GM19328 (cell line): ENCODE measurements around the gene KIF1B.
"Not testable (repeated sequence)": the region's sequence is repeated elsewhere in the genome, so short reads cannot be mapped to it uniquely, and the experiment has no call there.

Experiments
- ATAC-seq: cut with Tn5 transposase; IDR thresholded peaks from one replicate; pipeline ENCODE4 v1.9.1; 2021; ENCODE audit warnings: mild to moderate bottlenecking, moderate library complexity; ENCODE audit not compliant: unreplicated experiment

The KIF1B gene

GRCh38 chr1:10322821-10323220 is 112.5 kb downstream of the KIF1B start:
- no peak for ATAC-seq

GRCh38 chr1:10324627-10325026 is 114.3 kb downstream of the KIF1B start:
- no peak for ATAC-seq

GRCh38 chr1:10325521-10325920 is 115.2 kb downstream of the KIF1B start:
- ATAC-seq = no peak

DNA sequence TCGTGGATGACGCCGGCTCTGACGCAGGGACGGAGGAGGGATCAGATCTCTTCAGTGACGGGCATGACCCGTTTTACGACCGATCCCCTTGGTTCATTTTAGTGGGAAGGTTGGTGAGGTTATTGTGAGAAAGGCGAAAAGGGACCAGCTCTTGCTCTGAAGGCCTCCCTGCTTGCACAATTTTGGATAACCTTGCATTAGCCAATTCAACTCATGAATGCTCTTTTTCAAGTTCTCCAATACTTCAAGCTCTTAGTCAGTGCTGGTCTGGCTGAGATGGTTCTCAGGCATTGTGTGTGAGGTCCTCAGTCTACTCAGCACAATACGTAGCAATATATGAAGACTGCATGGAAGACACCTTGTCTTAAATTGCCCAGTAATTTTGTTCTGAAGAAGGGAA is 115.9 kb downstream of the KIF1B start:
- no peak for ATAC-seq

DNA sequence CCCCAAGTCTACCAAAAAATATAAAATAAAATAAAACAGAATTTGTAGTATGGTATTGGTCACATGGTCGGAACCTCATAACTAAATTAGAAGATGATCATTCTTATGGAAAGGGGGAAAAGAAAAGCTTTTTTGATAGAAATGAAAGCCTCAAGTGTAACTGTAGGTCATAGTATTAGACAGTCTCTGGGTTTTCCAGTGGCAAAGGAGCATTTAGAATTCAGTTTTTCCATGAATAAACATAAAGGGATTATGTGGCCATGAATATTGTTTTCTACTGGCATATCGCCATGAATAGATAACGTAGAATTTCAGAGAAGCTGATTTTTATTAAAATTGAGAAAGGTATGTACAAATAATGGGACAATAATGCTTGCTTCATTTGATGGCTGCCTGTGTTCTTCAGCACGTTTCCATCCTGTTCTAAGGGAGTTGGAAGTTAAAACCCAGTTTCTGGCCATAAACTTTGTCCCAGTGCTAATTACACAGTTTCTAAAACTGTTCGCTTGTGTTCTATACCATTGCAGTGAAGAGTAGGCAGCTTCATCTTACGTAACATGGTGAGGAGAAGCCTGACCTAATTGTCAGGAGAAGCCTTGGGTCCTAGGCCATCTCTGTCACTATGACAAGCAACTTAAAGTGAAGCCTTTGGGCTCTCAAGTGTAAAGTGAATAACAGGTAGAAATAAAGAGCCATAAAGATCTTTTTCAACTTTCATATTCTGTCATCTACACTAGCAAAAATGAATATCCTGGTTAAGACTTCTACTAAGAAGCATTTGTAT is 118.0 kb downstream of the KIF1B start:
- ATAC-seq = no peak

GRCh38 chr1:10337436-10337835 is 127.1 kb downstream of the KIF1B start:
- ATAC-seq = no peak

- ATAC-seq = no peak
Observed at GRCh38 chr1:10338047-10338446, 127.7 kb downstream of the KIF1B start.

GRCh38 chr1:10338611-10339010 is 128.2 kb downstream of the KIF1B start:
- no peak for ATAC-seq

DNA sequence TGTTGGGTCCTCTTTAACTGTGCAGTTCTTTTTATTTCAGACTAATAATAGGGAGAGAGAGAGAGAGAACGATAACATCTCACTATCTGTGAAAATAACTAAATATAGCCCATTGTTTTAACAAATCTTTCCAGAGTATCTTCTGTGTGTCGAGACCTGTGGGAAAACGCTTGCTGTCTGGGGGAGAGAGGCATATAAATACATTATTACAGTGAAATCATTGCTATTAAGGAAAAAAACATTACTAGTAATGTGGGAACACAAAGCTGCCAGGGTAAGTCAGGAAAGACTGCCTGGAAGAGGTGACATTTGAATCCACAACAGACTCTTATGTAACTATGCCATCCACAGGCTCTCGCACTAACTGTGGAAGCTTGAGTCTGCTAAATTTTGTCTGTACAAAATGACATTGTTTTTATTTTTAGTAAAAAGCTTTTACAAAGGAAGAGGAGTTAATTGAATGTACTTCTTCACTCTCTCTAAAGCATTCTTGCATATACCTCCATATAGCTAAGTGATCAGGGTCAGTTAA is 128.7 kb downstream of the KIF1B start:
- no peak for ATAC-seq

DNA sequence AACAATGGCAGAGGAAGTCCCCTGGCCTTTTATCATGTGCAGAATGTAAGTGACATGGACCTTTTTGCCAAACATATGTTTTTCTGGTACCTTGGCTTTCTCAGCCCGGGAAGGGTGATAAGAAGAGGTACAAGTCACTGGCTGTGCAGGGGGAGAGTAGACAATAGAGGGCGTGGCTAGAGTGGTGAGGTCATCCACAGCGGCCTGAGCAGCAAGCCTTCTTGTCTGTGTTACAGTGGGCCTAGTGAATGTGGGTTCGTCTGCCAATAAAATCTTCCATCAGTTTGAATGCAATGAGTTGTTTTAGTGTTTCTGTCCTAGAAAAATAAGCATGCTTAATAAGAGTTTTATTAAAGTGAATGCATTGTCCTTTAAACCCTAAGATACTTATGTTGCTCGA is 129.4 kb downstream of the KIF1B start:
- no peak for ATAC-seq

GRCh38 chr1:10340930-10341590 is 130.7 kb downstream of the KIF1B start:
- no peak for ATAC-seq

DNA sequence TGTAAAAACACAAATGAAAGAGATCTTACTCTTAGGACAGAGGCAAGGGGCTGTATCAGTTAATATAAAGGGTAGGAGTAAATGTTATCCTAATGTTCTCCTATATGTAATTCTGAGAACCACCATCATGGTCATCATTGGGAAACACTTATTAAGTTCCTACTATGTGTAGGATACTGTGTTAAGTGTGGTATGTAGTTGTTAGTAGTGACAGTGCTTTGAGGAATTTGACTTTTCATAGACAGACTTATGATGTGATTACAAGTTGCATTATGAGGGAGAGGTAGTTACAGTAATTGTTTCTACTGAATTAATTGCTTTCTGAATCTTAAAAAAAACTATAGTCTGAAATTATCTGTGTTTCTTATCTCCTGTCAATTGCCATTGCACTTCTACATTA is 136.7 kb downstream of the KIF1B start:
- ATAC-seq = no peak

DNA sequence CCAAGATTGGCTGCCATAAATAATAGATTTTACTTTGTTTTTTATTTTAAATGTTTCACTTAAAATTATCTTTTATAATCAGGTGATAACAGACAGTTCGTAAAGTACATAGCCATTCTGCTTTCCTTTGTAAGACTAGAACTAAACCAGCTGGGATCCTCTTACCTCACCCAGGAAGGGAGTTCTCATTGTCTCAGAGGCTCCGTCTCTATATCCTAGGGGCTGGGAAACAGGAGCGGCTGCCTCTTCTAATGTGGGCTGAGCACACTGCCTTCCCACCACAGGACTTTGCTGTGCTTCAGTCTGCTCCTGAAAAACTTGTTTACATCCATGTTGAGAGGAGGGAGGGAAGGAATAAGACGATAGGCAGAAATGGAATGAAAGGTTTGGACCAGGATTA is 142.9 kb downstream of the KIF1B start:
- no peak for ATAC-seq

- ATAC-seq = no peak
Observed at GRCh38 chr1:10353693-10354092, 143.3 kb downstream of the KIF1B start.

GRCh38 chr1:10360045-10360444 is 149.7 kb downstream of the KIF1B start:
- no peak for ATAC-seq

DNA sequence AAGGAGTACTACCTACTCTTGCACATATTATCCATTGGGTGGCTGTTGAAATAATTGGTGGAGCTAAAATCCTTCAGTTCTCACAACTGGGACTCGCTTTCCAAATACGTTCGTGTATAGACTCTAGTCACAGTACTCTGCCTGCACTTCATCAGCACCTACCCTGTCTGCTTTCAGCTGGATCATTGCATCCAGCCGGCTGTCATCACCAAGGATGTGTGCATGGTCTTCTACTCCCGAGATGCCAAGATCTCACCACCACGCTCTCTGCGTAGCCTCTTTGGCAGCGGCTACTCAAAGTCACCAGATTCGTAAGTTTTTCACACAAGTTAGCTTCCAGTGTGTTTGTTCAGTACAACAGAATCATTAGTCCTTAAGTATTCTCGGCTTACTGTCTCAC is 151.1 kb downstream of the KIF1B start:
- no peak for ATAC-seq

GRCh38 chr1:10368194-10368593 is 157.8 kb downstream of the KIF1B start:
- ATAC-seq = no peak

GRCh38 chr1:10374442-10374860 is 164.1 kb downstream of the KIF1B start:
- no peak for ATAC-seq

GRCh38 chr1:10377365-10378029 is 167.1 kb downstream of the KIF1B start:
- ATAC-seq = not testable (repeated sequence)

GRCh38 chr1:10378081-10378841 is 167.9 kb downstream of the KIF1B start:
- ATAC-seq = no peak

DNA sequence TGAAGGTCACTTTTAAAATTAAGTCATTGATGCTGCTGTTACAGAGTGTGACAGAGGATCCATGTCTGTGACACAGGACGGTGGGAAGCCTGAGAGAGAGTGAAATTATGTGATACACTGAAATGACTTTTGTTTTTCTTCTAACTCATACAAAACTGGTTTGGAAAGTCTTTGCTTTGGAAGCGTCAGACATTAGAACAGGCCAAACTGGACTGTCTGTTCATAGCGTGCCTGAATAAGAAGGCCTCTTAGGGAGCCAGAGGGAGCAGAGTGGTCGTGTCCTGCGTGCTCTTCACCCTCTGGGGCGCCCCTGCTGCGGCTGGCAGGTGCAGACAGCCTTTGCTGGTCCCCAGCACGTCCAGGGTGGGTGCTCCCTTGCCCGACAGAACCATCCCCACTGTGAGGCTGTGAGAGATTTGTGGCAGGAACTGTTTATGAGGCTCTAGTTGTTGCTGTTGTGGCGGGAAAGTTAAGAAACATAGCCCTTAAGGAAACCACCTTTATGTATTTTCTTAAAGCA is 168.8 kb downstream of the KIF1B start:
- no peak for ATAC-seq
